H1 (cell line): ENCODE measurements around the gene CD4.

Experiments
- BACH1 ChIP-seq: IDR thresholded peaks from 2 replicates; pipeline ENCODE4 v1.6.1; 2012; ENCODE audit warnings: low read length, improper control_type of control experiment
- CREB1 ChIP-seq: IDR thresholded peaks from 2 replicates; pipeline ENCODE4 v1.6.1; 2012; ENCODE audit warnings: inconsistent platforms
- CTCF ChIP-seq, 3 experiments: IDR thresholded peaks; 1 replicate in 2 of 3; 2 replicates in 1 of 3; pipeline versions ENCODE4 v1.5.1 to v1.6.1; 2011; ENCODE audit warnings: low read length in 3 of 3, mild to moderate bottlenecking in 3 of 3, inconsistent platforms in 2 of 3, low read depth in 1 of 3, moderate library complexity in 1 of 3; ENCODE audit not compliant: insufficient read depth in 1 of 3; ENCODE audit errors: control extremely low read depth in 1 of 3
- EGR1 ChIP-seq: IDR thresholded peaks from 2 replicates; pipeline ENCODE4 v1.6.1; 2011; ENCODE audit warnings: low read depth, low read length, borderline replicate concordance
- EP300 ChIP-seq, 2 experiments: IDR thresholded peaks; 1 replicate in 1 of 2; 2 replicates in 1 of 2; pipeline ENCODE4 v1.6.1; 2011 to 2012; ENCODE audit warnings: low read depth in 2 of 2, low read length in 2 of 2, mild to moderate bottlenecking in 2 of 2, borderline replicate concordance in 1 of 2, inconsistent platforms in 1 of 2, moderate library complexity in 1 of 2
- EZH2 ChIP-seq: fragments of 200-600 bp; sonication (generic); IDR thresholded peaks from 2 replicates; pipeline ENCODE4 v1.7.1; 2012; ENCODE audit warnings: low read depth, mild to moderate bottlenecking, moderate library complexity, low read length, inconsistent platforms; ENCODE audit not compliant: severe bottlenecking
- POLR2A ChIP-seq, 2 experiments: IDR thresholded peaks; 1 replicate in 1 of 2; 2 replicates in 1 of 2; pipeline ENCODE4 v1.6.1; 2011; ENCODE audit warnings: low read depth in 2 of 2, low read length in 2 of 2, mild to moderate bottlenecking in 2 of 2; ENCODE audit errors: control extremely low read depth in 1 of 2
- RAD21 ChIP-seq, 2 experiments: IDR thresholded peaks in 1 of 2; conservative IDR thresholded peaks in 1 of 2; 2 replicates each; pipeline ENCODE4 v1.6.1; 2011; ENCODE audit warnings: low read depth in 2 of 2, low read length in 2 of 2, improper control_type of control experiment in 1 of 2, inconsistent platforms in 1 of 2, mild to moderate bottlenecking in 1 of 2, moderate library complexity in 1 of 2
- RXRA ChIP-seq: IDR thresholded peaks from 2 replicates; pipeline ENCODE4 v1.6.1; 2011; ENCODE audit warnings: low read depth, mild to moderate bottlenecking, low read length, moderate library complexity; ENCODE audit not compliant: insufficient read depth
- SIN3A ChIP-seq, 2 experiments: IDR thresholded peaks in 1 of 2; conservative IDR thresholded peaks in 1 of 2; 2 replicates each; pipeline ENCODE4 v1.6.1; 2011 to 2012; ENCODE audit warnings: low read length in 2 of 2, improper control_type of control experiment in 1 of 2, low read depth in 1 of 2, mild to moderate bottlenecking in 1 of 2
- SP1 ChIP-seq: IDR thresholded peaks from 2 replicates; pipeline ENCODE4 v1.6.1; 2011; ENCODE audit warnings: low read depth, low read length
- TAF1 ChIP-seq: IDR thresholded peaks from 2 replicates; pipeline ENCODE4 v1.6.1; 2011; ENCODE audit warnings: mild to moderate bottlenecking, low read depth, low read length
- TF ChIP-seq, protein P1 (sequence below): IDR thresholded peaks from 2 replicates; pipeline ENCODE4 v1.6.1; 2011; ENCODE audit warnings: low read length, improper control_type of control experiment
- TF ChIP-seq, protein P2 (sequence below): IDR thresholded peaks from 2 replicates; pipeline ENCODE4 v1.6.1; 2011; ENCODE audit warnings: low read depth, mild to moderate bottlenecking, low read length; ENCODE audit not compliant: insufficient read depth

DNA sequence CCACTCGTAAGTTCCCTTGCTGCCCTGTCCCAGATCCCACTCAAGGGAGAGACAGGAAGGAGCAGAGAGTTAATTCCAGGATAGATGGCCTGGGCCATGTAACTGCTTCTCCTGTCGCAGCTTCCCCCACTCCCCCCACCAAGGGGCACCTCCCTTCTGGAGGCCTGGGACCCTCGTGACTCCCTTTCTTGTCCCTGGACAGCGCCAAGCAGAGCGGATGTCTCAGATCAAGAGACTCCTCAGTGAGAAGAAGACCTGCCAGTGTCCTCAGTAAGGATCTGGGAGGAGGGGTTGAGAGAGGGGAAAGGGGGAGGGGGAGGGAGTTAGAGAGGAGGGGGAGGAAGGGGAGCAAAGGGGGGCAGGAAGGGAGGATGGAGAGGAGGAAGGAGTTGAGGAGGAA lies 29.3 kb downstream of the CD4 start:
- TF ChIP-seq POLR2A (IDR thresholded peaks at IDR 0.05; ENCODE audit: control extremely low read depth in 1 of 2, low read depth in 2 of 2, low read length in 2 of 2) (no peak), EP300 (IDR thresholded peaks at IDR 0.05; ENCODE audit: borderline replicate concordance in 1 of 2, low read depth in 2 of 2, low read length in 2 of 2) (no peak), BACH1 (no peak), RXRA (no peak), RAD21 (IDR thresholded peaks at IDR 0.05 in 1 of 2, conservative IDR thresholded peaks at IDR 0.05 in 1 of 2; ENCODE audit: low read depth in 2 of 2, low read length in 2 of 2) (no peak), SIN3A (conservative IDR thresholded peaks at IDR 0.05 in 1 of 2, IDR thresholded peaks at IDR 0.05 in 1 of 2; ENCODE audit: low read depth in 1 of 2, low read length in 2 of 2) (no peak), CTCF (IDR thresholded peaks at IDR 0.05; ENCODE audit: control extremely low read depth in 1 of 3, insufficient read depth in 1 of 3, low read depth in 1 of 3, low read length in 3 of 3) (no peak), EGR1 (no peak), EZH2 (no peak), CREB1 (no peak), SP1 (no peak), TAF1 (no peak)
- TF ChIP-seq, protein P1, sequence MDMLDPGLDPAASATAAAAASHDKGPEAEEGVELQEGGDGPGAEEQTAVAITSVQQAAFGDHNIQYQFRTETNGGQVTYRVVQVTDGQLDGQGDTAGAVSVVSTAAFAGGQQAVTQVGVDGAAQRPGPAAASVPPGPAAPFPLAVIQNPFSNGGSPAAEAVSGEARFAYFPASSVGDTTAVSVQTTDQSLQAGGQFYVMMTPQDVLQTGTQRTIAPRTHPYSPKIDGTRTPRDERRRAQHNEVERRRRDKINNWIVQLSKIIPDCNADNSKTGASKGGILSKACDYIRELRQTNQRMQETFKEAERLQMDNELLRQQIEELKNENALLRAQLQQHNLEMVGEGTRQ, result no peak
- TF ChIP-seq, protein P2, sequence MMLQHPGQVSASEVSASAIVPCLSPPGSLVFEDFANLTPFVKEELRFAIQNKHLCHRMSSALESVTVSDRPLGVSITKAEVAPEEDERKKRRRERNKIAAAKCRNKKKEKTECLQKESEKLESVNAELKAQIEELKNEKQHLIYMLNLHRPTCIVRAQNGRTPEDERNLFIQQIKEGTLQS, result no peak
